AG10803 (cell line): ENCODE measurements around the gene CHDH.

Source experiments
- DNase-seq: peaks from one replicate; pipeline ENCODE4 v3.0.0; 2010; ENCODE audit warnings: low read depth
- H3K4me3 ChIP-seq: 2 replicates; pipeline ENCODE4 v1.5.1; 2011; ENCODE audit warnings: mild to moderate bottlenecking, low read length, control low read depth
- CTCF ChIP-seq: conservative IDR thresholded peaks from 2 replicates; pipeline ENCODE4 v1.5.1; 2011; ENCODE audit warnings: mild to moderate bottlenecking, low read length, control low read depth, inconsistent platforms

CHDH gene

GRCh38 chr3:53815067-53815466 is 31.2 kb downstream of the CHDH start:
- no peak for DNase-seq
- no peak for TF ChIP-seq CTCF
- H3K4me3 ChIP-seq, result no peak overlapping the region

GRCh38 chr3:53813876-53814275 is 32.3 kb downstream of the CHDH start:
- no peak for DNase-seq
- no peak overlapping the region for H3K4me3 ChIP-seq
- TF ChIP-seq CTCF, result no peak

- no peak for TF ChIP-seq CTCF
- no peak for DNase-seq
- H3K4me3 ChIP-seq, result no peak overlapping the region
Observed at GRCh38 chr3:53813229-53813628, 33.0 kb downstream of the CHDH start.

DNA sequence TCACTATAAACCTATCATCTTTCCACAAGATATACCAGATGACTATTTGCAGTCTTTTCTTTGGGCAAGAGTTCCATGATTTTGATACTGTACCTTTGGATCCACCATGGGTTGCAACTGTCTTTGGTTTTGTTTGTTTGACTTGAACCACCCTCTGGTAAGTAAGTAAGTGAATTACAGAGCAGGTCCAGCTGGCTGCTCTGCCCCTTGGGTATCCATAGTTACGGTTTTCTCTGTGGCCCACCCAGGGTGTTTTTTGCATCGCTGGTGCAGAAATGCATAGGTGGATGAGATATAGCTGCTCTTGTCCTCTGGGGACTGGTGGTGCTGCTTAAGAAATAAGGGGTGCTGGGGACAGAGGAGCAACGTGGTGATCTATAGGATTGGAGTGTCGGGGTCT is 33.8 kb downstream of the CHDH start:
- DNase-seq, result no peak
- no peak for TF ChIP-seq CTCF

GRCh38 chr3:53811143-53811927 is 34.9 kb downstream of the CHDH start:
- TF ChIP-seq CTCF, result no peak
- no peak overlapping the region for H3K4me3 ChIP-seq
- DNase-seq, result no peak

More for the DNA sequence above, 33.8 kb downstream of the CHDH start:
- H3K4me3 ChIP-seq, result no peak overlapping the region

DNA sequence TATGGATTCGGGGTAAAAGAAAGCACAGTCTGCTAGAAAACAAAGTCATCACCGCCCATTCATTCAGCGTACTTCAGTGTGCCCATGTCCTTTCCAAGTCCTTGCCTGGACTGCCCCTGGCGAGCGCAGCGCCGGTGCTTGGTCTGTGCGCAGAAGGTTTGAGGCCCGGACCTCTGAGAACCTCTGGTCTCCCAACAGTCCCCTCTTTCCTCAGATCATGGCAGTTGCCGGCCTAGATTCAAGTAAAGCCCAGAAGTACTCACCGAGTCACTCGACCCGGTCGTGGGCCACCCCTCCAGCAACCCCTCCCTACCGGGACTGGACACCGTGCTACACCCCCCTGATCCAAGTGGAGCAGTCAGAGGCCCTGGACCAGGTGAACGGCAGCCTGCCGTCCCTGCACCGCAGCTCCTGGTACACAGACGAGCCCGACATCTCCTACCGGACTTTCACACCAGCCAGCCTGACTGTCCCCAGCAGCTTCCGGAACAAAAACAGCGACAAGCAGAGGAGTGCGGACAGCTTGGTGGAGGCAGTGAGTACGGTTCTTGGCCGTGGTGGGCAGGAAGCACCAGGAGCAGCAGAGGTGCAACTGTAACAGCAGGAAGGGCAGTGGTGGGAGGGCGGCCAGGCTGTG is 36.3 kb downstream of the CHDH start:
- no peak for TF ChIP-seq CTCF
- no peak overlapping the region for H3K4me3 ChIP-seq
- DNase-seq, result no peak

DNA sequence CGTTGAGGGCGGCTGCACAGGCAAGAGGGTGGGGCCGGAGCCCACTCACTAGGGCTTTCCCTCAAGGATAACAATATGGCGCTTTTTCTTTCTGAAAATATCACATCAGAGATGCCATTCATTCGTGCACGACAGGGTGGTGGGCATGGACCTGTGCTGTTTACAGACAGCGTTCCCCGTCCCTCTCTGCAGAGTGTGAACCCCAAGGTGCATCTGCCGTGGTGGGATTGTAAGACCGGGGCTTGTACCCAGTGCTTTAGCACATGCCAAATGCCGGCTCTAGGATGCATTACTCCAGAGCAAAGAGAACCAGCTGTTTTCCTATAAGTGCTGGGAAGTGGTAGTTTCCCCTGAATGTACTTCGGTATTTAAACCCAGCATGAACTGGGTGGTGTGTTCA is 37.0 kb downstream of the CHDH start:
- TF ChIP-seq CTCF, result no peak

More for the DNA sequence above, 37.0 kb downstream of the CHDH start:
- no peak overlapping the region for H3K4me3 ChIP-seq
- no peak for DNase-seq
